Measurements from ENCODE around the gene DDX31. TPM values are rescaled to one million over a fixed set of nuclear protein-coding genes. Genes with fewer than 3 reads are reported as not detected.
A peak's percentile ranks its signal among the peaks of the same experiment; 100 is the strongest.
"Not testable (repeated sequence)": the region's sequence is repeated elsewhere in the genome, so short reads cannot be mapped to it uniquely, and the experiment has no call there.

Gene DDX31
- 10 to 100 TPM; 16.9 to 24.1 (median 18.6) TPM for total RNA-seq

DNA sequence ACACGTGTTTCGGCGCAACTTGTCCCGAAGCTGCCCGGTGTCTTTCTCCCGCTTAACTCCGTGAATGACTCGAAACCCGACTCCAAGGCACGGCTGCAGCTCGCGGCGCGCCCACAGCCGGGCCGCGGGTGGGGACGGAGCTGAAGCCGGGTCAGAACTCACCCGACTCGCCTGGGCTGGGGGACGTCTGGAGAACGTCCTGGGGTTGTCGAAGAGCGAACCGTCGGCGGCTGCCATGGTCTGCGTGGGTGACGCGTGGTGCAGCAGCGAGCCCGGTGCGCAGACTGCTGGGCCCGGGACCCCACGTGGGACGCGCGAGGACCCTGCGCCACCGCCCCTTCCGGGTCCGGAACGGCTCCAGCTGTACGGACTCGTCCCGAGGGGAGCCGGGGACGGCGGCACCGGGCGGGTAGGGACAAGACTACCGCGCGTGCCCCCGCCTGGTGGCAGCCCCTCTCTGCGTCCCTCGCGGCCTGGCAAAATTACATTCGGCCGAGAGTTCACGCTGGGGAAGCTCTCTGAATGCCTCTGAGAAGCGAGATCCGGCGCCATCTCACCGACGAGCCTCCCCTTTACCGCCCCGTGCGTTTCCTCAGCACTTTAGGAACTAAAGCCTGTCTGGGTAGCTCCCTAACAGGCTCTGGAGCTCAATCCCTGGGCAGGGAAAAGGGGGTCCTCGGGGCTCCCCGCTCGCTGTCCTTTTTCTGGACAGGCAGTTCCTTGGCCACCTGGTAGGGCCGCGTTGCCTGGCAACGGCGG lies at the start of gene DDX31:
Gene DDX31, minus strand, starts transcription at position 286 of the 759 bp plus-strand sequence. Its CDS starts 49 bp downstream, at position 237.
- DNase-seq (ENCODE audit: low spot score in 2 of 2): peak; percentile 76 to 96
- no peak for TF ChIP-seq POLR2A (IDR thresholded peaks at IDR 0.05)
- TF ChIP-seq, protein P1, sequence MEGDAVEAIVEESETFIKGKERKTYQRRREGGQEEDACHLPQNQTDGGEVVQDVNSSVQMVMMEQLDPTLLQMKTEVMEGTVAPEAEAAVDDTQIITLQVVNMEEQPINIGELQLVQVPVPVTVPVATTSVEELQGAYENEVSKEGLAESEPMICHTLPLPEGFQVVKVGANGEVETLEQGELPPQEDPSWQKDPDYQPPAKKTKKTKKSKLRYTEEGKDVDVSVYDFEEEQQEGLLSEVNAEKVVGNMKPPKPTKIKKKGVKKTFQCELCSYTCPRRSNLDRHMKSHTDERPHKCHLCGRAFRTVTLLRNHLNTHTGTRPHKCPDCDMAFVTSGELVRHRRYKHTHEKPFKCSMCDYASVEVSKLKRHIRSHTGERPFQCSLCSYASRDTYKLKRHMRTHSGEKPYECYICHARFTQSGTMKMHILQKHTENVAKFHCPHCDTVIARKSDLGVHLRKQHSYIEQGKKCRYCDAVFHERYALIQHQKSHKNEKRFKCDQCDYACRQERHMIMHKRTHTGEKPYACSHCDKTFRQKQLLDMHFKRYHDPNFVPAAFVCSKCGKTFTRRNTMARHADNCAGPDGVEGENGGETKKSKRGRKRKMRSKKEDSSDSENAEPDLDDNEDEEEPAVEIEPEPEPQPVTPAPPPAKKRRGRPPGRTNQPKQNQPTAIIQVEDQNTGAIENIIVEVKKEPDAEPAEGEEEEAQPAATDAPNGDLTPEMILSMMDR (IDR thresholded peaks at IDR 0.05): no peak
- WGBS, 2 donors: 0 to 1% methylated on average over 25 to 58 of the region's 77 CpGs
- H3K4me3 ChIP-seq (ENCODE audit: low read depth, poor library complexity, severe bottlenecking): peak within 1 kb of the TSS; percentile 86
- intact Hi-C loops (cut with DNase I; ENCODE audit: low total_unique reads): no loop called here

DNA sequence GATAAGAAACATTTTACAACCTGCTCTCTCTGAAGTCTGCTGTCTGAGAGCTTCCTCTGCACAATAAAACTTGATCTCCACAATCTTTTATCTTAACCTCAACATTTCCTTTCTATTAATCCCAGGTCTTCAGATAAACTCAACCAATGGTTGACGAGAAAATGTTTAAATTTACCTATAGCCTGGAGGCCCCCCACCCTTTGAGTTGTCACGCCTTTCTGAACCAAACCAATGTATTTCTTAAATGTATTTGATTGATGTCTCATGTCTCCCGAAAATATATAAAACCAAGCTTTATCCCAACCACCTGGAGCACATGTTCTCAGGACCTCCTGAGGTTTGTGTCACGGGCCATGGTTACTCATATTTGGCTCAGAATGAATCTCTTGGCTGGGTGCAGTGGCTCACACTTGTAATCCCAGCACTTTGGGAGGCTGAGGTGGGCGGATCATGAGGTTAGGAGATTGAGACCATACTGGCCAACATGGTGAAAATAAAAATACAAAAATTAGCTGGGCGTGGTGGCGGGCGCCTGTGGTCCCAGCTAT lies 48.7 kb upstream of the DDX31 start:
- DNase-seq (ENCODE audit: low spot score in 2 of 2): peak in 1 of 2 donors; percentile 37
- intact Hi-C loops (cut with DNase I; ENCODE audit: low total_unique reads); H3K4me3 ChIP-seq (ENCODE audit: low read depth, poor library complexity, severe bottlenecking): not testable (repeated sequence)
- WGBS, 2 donors: 58 to 61% methylated on average over 8 of the region's 8 CpGs

DNA sequence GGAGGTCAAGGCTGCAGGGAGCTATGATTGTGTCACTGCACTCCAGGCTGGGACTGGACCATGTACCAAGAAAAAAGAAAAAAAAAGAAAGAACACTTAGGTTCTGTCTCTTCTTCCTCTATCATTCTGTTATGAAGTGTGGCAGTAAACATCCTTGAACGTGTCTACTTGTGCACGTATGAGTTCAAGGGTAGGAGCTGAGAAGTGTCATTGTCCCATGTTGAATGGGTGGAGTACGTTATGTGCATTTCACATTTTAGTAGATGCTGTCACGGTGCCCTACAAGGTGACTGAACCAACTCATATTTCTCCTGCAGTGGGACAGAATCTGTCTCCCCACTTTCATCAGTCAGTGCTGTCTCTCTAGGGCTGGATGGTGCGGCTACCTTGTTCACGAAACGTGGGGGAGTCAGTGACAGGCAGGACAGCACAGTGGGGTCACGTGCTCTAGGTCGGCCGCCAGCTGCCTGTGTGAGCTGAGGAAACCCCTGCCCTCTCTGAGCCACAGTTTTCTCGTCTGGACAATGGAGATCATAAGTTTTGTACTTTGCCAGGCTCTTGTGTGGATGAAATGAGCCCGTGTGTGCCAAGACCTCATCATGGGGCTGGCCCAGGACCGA lies 47.7 kb upstream of the DDX31 start:
- WGBS, 2 donors: 67% methylated on average over 11 to 13 of the region's 13 CpGs
- DNase-seq (ENCODE audit: low spot score in 2 of 2): peak in 1 of 2 donors; percentile 46
- intact Hi-C loops (cut with DNase I; ENCODE audit: low total_unique reads): no loop called here
- TF ChIP-seq, protein P1 (IDR thresholded peaks at IDR 0.05): no peak
- H3K4me3 ChIP-seq (ENCODE audit: low read depth, poor library complexity, severe bottlenecking): no peak overlapping the region

GRCh38 chr9:132716007-132716406 lies 46.2 kb upstream of the DDX31 start:
- intact Hi-C loops (cut with DNase I; ENCODE audit: low total_unique reads): no loop called here
- 81 to 90% methylated on average over 4 of the region's 4 CpGs for WGBS, 2 donors
- no peak for TF ChIP-seq POLR2A (IDR thresholded peaks at IDR 0.05)
- TF ChIP-seq, protein P1 (IDR thresholded peaks at IDR 0.05): no peak
- DNase-seq (ENCODE audit: low spot score in 2 of 2): no peak
- no peak overlapping the region for H3K4me3 ChIP-seq (ENCODE audit: low read depth, poor library complexity, severe bottlenecking)

GRCh38 chr9:132712753-132713152 lies 43.0 kb upstream of the DDX31 start:
- 82 to 83% methylated on average over 5 of the region's 5 CpGs for WGBS, 2 donors
- TF ChIP-seq, protein P1 (IDR thresholded peaks at IDR 0.05): no peak
- no peak for TF ChIP-seq POLR2A (IDR thresholded peaks at IDR 0.05)
- intact Hi-C loops (cut with DNase I; ENCODE audit: low total_unique reads): no loop called here
- no peak overlapping the region for H3K4me3 ChIP-seq (ENCODE audit: low read depth, poor library complexity, severe bottlenecking)
- no peak for DNase-seq (ENCODE audit: low spot score in 2 of 2)

DNA sequence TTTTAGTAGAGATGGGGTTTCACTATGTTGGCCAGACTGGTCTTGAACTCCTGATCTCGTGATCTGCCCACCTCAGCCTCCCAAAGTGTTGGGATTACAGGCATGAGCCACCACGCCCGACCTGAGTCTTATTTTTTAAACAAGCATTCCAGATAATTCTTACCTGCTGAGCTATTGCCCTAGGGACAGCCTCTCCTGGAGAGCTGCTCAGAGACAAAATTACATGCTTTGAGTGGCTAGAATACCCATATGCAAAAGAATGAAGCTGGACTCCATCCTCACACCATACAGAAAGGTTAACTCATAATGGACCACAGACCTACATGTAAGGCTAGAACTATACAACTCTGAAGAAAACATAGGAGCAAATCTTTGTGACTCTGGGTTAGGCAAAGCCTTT lies 42.1 kb upstream of the DDX31 start:
- H3K4me3 ChIP-seq (ENCODE audit: low read depth, poor library complexity, severe bottlenecking): no peak overlapping the region
- intact Hi-C loops (cut with DNase I; ENCODE audit: low total_unique reads): no loop called here
- DNase-seq (ENCODE audit: low spot score in 2 of 2): no peak
- TF ChIP-seq, protein P1 (IDR thresholded peaks at IDR 0.05): no peak
- no peak for TF ChIP-seq POLR2A (IDR thresholded peaks at IDR 0.05)
- WGBS, 2 donors: 67 to 87% methylated on average over 3 of the region's 3 CpGs

DNA sequence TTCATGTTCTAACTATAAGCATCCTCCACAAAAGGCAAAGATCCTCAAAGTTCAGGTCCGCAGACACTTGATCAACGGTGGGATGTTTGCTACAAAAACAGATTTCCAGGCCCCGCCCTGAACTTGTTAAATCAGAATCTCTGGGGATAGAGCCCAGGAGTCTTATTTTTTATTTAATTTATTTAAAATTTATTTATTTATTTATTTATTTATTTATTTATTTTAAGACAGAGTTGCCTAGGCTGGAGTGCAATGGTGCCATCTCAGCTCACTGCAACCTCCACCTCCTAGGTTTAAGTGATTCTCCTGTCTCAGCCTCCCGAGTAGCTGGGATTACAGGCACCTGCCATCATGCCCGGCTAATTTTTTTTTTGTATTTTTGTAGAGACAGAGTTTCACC lies 41.4 kb upstream of the DDX31 start:
- intact Hi-C loops (cut with DNase I; ENCODE audit: low total_unique reads); DNase-seq (ENCODE audit: low spot score in 2 of 2); H3K4me3 ChIP-seq (ENCODE audit: low read depth, poor library complexity, severe bottlenecking): not testable (repeated sequence)
- 90 to 98% methylated on average over 5 of the region's 5 CpGs for WGBS, 2 donors

All from lower leg skin (tissue), 4 donors.